ENCODE results near the gene SCN2A. TPM values are rescaled to one million over a fixed set of nuclear protein-coding genes. Genes with fewer than 3 reads are reported as not detected.
"Not testable (repeated sequence)": the region's sequence is repeated elsewhere in the genome, so short reads cannot be mapped to it uniquely, and the experiment has no call there.

SCN2A gene
- total RNA-seq, 1 experiment from 2014 or later, result 0.12 TPM

- DNase-seq (ENCODE audit: low read depth), result no peak
Measured at GRCh38 chr2:165313509-165313908, 74.3 kb downstream of the SCN2A start.

- no peak for DNase-seq (ENCODE audit: low read depth)
Measured at GRCh38 chr2:165328272-165328671, 89.1 kb downstream of the SCN2A start.

DNA sequence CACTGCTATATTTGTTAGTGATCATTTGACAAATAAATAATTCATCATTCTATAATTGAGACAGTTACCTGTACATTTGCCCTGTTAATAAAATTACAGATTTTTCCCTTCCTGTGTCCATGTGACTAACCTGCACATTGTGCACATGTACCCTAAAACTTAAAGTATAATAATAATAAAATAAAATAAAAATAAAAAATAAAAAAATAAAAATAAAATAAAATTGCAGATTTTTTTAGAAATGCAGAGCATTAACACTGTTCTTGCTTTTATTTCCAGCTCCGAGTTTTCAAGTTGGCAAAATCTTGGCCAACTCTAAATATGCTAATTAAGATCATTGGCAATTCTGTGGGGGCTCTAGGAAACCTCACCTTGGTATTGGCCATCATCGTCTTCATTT, 105.1 kb downstream of the SCN2A start:
- not testable (repeated sequence) for DNase-seq (ENCODE audit: low read depth)

DNA sequence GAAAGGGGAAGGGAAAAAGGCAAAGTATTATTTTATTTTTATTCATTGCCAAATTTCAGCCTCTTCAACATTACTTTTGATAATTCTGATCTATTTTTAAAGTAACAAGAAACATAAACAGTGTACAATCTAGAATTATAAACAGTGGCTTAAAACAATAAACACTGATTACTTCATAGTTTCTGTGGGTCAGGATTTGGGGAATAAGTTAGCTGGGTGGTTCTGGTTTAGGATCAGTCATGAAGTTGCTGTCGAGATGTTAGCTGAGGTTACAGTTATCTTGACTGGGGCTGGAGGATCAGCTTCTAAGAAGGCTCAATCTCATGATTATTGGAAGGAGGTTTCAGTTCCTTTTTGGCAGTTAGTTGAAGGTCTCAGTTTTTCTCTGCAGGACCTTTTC, 109.2 kb downstream of the SCN2A start:
- peak; percentile 11 for DNase-seq (ENCODE audit: low read depth)

GRCh38 chr2:165349181-165349580, 110.0 kb downstream of the SCN2A start:
- DNase-seq (ENCODE audit: low read depth), result no peak

GRCh38 chr2:165357758-165358157, 118.5 kb downstream of the SCN2A start:
- peak; percentile 61 for DNase-seq (ENCODE audit: low read depth)

DNA sequence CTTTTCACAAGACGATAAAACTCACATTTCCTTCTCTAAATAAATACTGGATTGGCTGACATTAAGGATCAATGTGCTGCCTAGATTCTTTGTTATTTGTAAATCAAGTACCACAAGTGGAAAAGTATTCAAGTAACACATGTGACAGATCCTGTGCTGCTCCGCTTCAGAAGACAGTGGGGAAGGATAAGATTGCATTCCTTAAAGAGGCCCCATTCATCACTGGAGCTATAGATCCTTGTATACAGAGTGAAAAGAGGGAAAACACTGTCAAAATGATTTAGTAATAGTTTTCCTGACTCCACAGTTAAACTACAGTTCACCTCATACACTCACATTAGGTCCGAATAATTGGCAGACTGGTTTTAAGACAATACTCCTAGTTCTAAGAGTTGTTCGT, 122.3 kb downstream of the SCN2A start:
- no peak for DNase-seq (ENCODE audit: low read depth)

DNA sequence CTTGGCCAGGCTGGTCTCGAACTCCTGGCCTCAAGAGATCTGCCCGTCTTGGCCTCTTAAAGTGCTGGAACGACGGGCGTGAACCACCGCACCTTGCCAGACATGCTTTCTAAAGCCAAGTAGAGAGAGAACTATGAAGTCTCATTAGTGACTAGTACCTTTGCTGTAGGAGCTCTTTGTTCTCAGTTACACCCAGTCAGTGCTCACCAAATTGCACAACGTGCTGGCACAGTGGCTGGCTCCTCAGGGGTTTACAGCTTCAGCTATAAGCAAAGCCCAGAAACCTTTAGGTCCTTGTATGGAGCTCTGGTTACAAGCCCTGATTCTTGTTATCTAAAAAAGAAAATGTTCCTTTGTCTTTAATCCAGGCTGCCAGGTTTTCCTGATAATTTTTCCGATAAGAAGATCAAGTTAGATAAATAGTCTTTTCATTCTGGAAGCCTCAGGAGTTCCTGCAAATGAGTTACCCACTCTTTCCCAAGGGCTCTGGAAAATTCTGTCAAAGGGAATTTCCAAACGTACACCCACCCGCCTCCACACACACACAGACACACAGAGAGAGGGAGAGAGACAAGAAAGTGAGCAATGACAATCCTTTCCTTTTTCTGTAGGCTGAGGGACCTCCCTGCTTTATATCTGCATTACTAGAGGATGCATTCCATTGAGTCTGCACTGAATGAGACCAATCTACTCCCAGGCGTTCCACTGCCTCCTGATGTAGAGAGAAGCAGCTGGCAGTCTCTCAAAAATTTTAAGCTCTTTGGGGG, 130.1 kb downstream of the SCN2A start:
- no peak for DNase-seq (ENCODE audit: low read depth)

GRCh38 chr2:165369898-165370296, 130.7 kb downstream of the SCN2A start:
- no peak for DNase-seq (ENCODE audit: low read depth)

DNA sequence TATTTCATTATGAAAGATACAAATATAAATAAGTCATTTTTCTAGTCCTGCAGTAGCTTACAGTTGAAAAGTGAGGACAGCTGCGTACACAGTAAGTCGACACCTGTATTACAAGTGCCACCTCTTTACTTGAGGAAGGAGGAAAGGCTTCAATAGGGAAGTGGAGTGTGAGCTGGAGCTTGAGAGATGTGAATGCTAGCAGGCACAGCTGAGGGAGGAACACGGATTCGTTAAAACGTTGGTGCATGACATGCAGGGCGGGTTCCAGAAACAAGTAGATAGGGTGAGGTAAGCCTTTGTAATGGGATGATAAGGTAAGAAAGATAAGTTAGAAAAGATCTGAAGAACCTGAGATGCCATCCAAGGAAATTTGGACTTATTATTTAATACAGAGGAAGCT, 132.1 kb downstream of the SCN2A start:
- no peak for DNase-seq (ENCODE audit: low read depth)

GRCh38 chr2:165373278-165374010, 134.2 kb downstream of the SCN2A start:
- DNase-seq (ENCODE audit: low read depth), result no peak

DNA sequence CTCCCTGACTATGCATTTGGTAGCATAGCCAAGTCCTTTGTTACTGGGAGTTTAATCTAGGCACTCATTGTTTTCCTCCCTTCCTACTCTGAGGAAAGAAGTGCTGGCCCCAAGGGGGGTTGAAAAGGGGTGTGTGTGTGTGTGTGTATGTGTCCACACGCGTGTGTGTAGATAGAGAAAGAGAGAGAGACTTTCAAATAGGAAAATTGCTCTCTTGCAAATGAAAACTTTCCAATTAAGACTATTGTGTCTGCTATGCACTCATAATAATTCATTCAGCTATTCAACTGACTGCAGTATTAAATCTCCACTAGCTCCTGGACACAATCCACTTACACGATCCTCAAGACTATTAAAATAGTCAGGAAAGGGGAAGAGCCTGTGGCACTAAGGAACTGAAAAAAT, 137.4 kb downstream of the SCN2A start:
- no peak for DNase-seq (ENCODE audit: low read depth)

GRCh38 chr2:165382362-165382761, 143.1 kb downstream of the SCN2A start:
- DNase-seq (ENCODE audit: low read depth), result no peak

DNA sequence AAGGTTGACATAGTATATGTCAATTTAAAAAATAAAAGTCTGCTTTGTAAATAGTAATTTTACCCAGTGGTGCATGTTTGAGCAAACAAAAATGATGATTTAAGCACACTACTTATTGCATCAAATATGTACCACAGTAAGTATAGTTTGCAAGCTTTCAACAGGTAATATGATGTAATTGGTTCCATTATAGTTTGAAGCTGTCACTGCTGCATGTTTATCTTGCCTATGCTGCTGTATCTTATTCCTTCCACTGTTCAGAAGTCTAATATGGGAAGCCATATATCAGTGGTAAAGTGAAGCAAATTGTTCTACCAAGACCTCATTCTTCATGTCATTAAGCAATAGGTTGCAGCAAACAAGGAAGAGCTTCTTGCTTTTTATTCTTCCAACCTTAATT, 151.7 kb downstream of the SCN2A start:
- no peak for DNase-seq (ENCODE audit: low read depth)

- no peak for DNase-seq (ENCODE audit: low read depth)
Measured at GRCh38 chr2:165391791-165392190, 152.6 kb downstream of the SCN2A start.

- peak; percentile 9 for DNase-seq (ENCODE audit: low read depth)
Measured at GRCh38 chr2:165398603-165399002, 159.4 kb downstream of the SCN2A start.

DNA sequence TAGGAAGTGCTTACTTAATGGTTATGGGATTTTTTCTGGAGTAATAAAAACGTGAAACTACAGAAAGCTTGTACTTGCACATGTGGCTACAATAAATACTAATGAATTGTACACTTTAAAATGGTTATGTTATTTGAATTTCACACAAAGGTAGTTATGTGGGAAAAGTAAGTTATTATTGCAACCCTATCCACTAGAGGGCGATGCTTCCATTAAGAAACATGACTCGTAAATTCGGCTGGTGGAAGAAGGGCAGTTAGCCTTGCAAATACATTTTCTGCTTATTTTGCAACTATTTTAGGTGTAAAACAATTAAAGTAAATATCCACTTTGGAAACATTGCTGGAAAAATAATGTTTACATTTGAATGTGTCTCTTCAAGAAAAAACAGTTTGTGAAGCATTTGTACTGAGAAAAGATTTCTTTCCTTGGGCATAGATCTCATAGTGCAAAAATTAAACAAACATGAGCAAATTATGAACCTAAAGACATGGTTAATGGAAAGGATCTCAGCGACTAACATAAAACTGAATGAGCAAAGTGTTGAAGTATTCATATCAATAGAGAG, 162.2 kb downstream of the SCN2A start:
- peak; percentile 48 for DNase-seq (ENCODE audit: low read depth)

DNA sequence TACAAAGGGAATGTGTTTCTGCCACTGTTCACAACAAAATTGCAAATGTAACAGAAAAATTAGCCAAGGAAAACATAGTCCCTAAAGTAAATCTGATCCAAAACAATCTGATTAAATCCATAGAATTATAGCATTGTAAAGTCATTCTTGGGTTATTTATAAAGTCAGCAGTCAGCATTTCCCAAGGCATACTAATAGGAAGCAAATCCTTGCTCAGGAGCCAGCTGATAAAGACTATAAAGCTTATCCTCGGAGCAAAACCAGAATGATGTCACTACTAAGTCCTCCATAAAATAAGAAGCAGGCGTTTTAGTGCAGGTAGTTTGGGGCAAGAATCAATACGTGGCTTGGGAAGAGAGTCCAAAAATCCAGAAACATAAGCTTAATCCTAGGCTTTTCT, 162.9 kb downstream of the SCN2A start:
- DNase-seq (ENCODE audit: low read depth), result no peak

DNA sequence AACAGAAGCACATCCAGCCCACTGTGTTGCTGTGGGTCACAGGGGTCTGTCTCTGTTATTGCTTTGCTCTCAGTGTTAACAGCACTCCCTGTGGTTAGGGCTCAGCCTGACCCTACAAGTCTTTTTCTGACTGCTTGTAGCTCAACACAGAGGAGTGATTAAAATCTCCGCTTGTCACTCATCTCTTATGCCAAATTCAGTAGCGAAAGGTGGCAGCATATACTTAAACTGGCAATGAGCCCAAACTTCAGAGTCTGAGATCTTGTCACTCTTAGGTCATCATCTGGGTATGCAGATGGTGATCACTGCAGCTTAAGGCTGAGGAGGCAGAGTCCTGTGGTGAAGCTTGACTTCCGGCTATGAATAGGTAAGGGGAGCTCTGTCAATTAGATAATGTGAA, 167.0 kb downstream of the SCN2A start:
- peak; percentile 45 for DNase-seq (ENCODE audit: low read depth)

DNA sequence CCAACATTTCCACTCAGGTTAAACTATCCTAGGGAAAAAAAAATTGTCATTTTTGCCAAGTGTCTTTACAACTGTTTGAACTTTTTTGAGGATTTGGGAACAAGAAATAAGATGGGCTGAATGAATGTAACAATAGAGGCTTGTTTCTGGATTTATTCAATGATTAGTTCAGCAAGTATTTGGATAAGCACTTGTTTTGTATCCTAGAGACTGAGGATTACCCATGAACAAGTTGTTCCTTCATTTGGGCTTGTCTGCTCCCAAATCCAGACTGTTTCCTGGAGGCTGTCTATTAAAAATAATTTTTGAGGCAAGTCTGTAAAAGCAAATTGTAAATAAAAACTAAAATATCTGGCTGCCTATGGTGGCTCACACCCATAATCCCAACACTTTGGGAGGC, 168.3 kb downstream of the SCN2A start:
- no peak for DNase-seq (ENCODE audit: low read depth)

DNA sequence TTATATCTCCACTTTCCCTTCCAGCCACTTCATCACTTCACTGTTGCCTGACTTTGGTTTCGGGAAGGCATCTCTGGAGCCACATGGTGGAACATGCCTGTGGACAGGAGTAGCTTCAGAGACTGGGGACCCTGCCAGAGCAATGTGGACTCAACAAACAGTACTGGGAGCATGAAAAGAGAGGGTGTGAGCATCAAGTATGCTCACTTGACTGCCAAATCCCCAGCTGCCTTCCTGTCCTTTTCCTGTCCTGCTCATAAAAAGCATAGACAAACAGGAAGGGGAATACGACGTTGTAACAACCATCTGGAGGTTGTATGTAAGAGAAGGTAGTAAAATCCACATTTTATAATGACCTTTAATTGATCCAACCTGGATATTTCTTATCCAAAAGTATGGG, 169.0 kb downstream of the SCN2A start:
- DNase-seq (ENCODE audit: low read depth), result peak; percentile 2

DNA sequence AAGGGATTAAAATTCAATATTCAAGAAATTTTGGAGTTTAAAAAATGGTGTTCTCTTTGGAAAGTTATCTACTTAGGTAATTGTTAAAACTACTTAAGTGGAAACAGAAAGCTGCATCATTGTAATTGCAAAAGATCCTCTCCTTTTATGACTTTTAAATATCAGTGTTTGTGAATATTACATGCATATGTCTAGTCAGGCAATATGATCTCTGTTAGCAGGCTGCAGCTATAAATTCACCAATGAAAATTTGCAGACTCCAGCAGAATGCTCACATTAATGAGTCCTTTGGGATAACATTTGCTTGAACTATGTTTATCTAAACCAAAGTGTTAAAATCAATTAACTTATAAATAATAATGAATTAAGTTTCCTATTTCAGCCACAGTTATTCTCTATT, 171.1 kb downstream of the SCN2A start:
- DNase-seq (ENCODE audit: low read depth), result no peak

DNA sequence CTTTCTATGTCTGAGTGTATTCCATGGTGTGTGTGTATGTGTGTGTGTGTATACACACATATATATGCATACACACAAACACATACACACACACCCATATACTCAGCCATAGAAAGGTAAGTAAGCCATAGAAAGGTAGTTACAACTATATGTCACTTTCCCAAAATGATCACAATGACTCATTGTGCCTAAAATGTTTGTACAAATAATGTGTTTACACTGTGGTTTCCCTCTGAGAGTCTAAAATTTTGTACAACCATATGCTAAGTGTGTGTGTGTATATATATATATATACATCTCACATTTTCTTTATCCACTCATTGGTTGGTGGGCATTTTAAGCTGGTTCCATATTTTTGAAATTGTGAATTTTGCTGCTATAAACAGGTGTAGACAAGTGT, 175.0 kb downstream of the SCN2A start:
- DNase-seq (ENCODE audit: low read depth), result no peak

Measured in M059J (cell line).